Lung (tissue), 12 donors: ENCODE data around the gene TCEAL5. TPM values are rescaled to one million over a fixed set of nuclear protein-coding genes. Genes with fewer than 3 reads are reported as not detected.
"Not testable (repeated sequence)": the region's sequence is repeated elsewhere in the genome, so short reads cannot be mapped to it uniquely, and the experiment has no call there.

Experiments
- ATAC-seq: fragments of 200-7000 bp; cut with Tn5 transposase; one replicate; pipeline ENCODE4 v1.9.1; 2020; ENCODE audit warnings: moderate number of reproducible peaks; ENCODE audit not compliant: insufficient read depth, low FRiP score
- DNase-seq, 3 donors: peaks; one replicate each; pipeline ENCODE4 v3.0.0-alpha.2; 2013 to 2017
- H3K27ac ChIP-seq, 2 donors: one replicate each; pipeline ENCODE4 v1.5.1; 2013; ENCODE audit warnings: mild to moderate bottlenecking in 2 of 2, moderate library complexity in 2 of 2, control low read depth in 1 of 2, inconsistent platforms in 1 of 2, low read depth in 1 of 2, low read length in 1 of 2
- H3K27me3 ChIP-seq, 3 donors: one replicate each; pipeline ENCODE4 v1.5.1; 2013; ENCODE audit warnings: low read length in 2 of 3; ENCODE audit not compliant: control insufficient read depth in 3 of 3, insufficient read depth in 3 of 3
- H3K36me3 ChIP-seq, 4 donors: one replicate each; pipeline ENCODE4 v1.5.1; 2013; ENCODE audit warnings: low read length in 4 of 4, mild to moderate bottlenecking in 1 of 4, moderate library complexity in 1 of 4; ENCODE audit not compliant: control insufficient read depth in 4 of 4, insufficient read depth in 4 of 4
- H3K4me1 ChIP-seq, 5 donors: one replicate each; pipeline ENCODE4 v1.5.1; 2013; ENCODE audit warnings: low read length in 5 of 5, mild to moderate bottlenecking in 2 of 5, moderate library complexity in 1 of 5; ENCODE audit not compliant: control insufficient read depth in 5 of 5, insufficient read depth in 5 of 5
- H3K4me3 ChIP-seq: one replicate; pipeline ENCODE4 v1.5.1; 2013; ENCODE audit warnings: mild to moderate bottlenecking, control low read depth, moderate library complexity
- H3K9ac ChIP-seq, 2 donors: one replicate each; pipeline ENCODE4 v1.5.1; 2013; ENCODE audit warnings: low read length in 2 of 2, control low read depth in 1 of 2; ENCODE audit not compliant: insufficient read depth in 1 of 2
- H3K9me3 ChIP-seq, 4 donors: one replicate each; pipeline ENCODE4 v1.5.1; 2013; ENCODE audit warnings: low read length in 3 of 4, mild to moderate bottlenecking in 1 of 4, moderate library complexity in 1 of 4; ENCODE audit not compliant: control insufficient read depth in 4 of 4, insufficient read depth in 3 of 4
- WGBS, 2 donors: extraction: QIAGEN DNeasy Blood & Tissue Kit; methylation state at CpG; one replicate each; pipeline ENCODE4 v1.1.7; 2013; 5-methylcytosine and 5-hydroxymethylcytosine counted together
- polyA plus RNA-seq, 2 donors: library from polyadenylated mRNA; stranded (reverse); fragments of 200-250 nt; gene quantifications; one replicate each; pipeline ENCODE4 v1.2.1, GENCODE V29; 2013
- total RNA-seq, 2 donors: library from RNA; depleted of rRNA in 1 of 2; stranded (reverse); fragments of >200 nt in 1 of 2; gene quantifications; one replicate each; pipeline ENCODE4 v1.2.1, GENCODE V29; 2014 to 2021
- TF ChIP-seq, protein P1 (sequence below): IDR thresholded peaks from 2 replicates; pipeline ENCODE4 v1.5.1; 2012; ENCODE audit warnings: mild to moderate bottlenecking; ENCODE audit errors: control extremely low read depth, extremely low read depth
- donor health status: control.
- donor health status: control.
- donor health status: Bipolar disorder and iron deficiency.
- donor health status: healthy.
- donor health status: DM: yes; HTN: yes; CAD: no.

The TCEAL5 gene
- total and polyA plus RNA-seq, 4 donors, result 0.03 to 0.28 (median 0.12) TPM; not detected in 1

DNA sequence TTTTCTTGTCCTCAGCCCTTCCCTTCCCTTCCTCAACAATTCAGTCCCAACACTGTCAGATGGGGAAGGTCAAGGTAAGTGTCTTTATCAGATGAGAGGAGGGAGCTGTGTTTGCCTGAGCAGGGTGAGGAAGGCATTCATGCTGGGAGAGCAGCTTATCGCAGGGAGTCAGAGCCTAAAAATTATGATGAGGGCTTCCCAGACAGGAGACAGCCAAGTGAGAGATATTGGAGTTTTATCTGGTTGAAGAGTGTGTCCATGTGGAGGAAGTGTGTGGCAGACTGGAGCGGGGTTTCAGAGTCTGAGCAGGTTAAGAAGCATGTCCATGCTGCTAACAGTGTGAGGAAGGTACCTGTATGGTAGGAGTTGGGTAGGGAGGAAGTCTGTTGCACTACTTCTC lies 43.3 kb downstream of the TCEAL5 start:
- TF ChIP-seq, protein P1, sequence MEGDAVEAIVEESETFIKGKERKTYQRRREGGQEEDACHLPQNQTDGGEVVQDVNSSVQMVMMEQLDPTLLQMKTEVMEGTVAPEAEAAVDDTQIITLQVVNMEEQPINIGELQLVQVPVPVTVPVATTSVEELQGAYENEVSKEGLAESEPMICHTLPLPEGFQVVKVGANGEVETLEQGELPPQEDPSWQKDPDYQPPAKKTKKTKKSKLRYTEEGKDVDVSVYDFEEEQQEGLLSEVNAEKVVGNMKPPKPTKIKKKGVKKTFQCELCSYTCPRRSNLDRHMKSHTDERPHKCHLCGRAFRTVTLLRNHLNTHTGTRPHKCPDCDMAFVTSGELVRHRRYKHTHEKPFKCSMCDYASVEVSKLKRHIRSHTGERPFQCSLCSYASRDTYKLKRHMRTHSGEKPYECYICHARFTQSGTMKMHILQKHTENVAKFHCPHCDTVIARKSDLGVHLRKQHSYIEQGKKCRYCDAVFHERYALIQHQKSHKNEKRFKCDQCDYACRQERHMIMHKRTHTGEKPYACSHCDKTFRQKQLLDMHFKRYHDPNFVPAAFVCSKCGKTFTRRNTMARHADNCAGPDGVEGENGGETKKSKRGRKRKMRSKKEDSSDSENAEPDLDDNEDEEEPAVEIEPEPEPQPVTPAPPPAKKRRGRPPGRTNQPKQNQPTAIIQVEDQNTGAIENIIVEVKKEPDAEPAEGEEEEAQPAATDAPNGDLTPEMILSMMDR, result no peak
- no peak overlapping the region for H3K9ac ChIP-seq
- WGBS, 2 donors, result 59 to 94% methylated on average over 2 of the region's 2 CpGs
- no peaks in the 10 kb centered on the region for H3K9me3 ChIP-seq
- no peaks in the 10 kb centered on the region for H3K4me1 ChIP-seq
- DNase-seq (no peak), ATAC-seq (no peak)
- H3K27me3 ChIP-seq, result peaks cover 0 to 31% (median 8%) of the 10 kb centered on the region in 3 donors
- no peak overlapping the region for H3K27ac ChIP-seq
- no peak overlapping the region for H3K4me3 ChIP-seq
- no peaks in the 10 kb centered on the region for H3K36me3 ChIP-seq

DNA sequence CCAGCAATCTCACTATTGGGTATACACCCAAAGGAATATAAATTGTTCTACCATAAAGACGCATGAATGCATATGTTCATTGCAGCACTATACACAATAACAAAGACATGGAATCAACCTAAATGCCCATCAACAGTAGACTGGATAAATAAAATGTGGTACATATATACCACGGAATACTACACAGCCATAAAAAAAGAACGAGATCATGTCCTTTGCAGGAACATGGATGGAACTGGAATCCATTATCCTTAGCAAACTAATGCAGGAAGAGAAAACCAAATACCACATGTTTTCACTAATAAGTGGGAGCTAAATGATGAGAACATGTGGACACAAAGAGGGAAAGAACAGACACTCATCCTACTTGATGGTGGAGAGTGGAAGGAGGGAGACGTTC lies 50.6 kb downstream of the TCEAL5 start:
- peaks cover 2 to 37% (median 25%) of the 10 kb centered on the region in 3 donors for H3K27me3 ChIP-seq
- not testable (repeated sequence) for H3K27ac ChIP-seq, H3K9ac ChIP-seq, H3K36me3 ChIP-seq, DNase-seq, H3K4me1 ChIP-seq, H3K9me3 ChIP-seq, H3K4me3 ChIP-seq, ATAC-seq
- WGBS, 2 donors, result 86 to 94% methylated on average over 4 of the region's 4 CpGs

Other genes starting within 250 kb of the TCEAL5 start
- gene BEX1, start 212.6 kb downstream of the TCEAL5 start, total RNA-seq, result 1 to 10 TPM in 1 of 2 donors, under 1 TPM in 1; 0.89 to 2.1 TPM
- 1 to 10 TPM; 1.3 to 1.9 TPM for gene BEX1, start 212.6 kb downstream of the TCEAL5 start, polyA plus RNA-seq
- gene NXF3, start 183.6 kb downstream of the TCEAL5 start, total RNA-seq, result 1 to 10 TPM; 1.7 to 3.5 TPM
- 1 to 10 TPM; 1.6 to 3.9 TPM for gene NXF3, start 183.6 kb downstream of the TCEAL5 start, polyA plus RNA-seq
- gene BEX4, start 61.6 kb downstream of the TCEAL5 start, total RNA-seq, result 10 to 100 TPM; 30.0 to 49.4 TPM
- 10 to 100 TPM; 34.7 to 66.6 TPM for gene BEX4, start 61.6 kb downstream of the TCEAL5 start, polyA plus RNA-seq
- 10 to 100 TPM; 46.4 to 86.9 TPM for gene TCEAL8, start 21.6 kb downstream of the TCEAL5 start, total RNA-seq
- 10 to 100 TPM; 40.7 to 55.0 TPM for gene TCEAL8, start 21.6 kb downstream of the TCEAL5 start, polyA plus RNA-seq
- gene BEX2, start 34.2 kb upstream of the TCEAL5 start, total RNA-seq, result 10 to 100 TPM; 13.9 to 22.0 TPM
- gene BEX2, start 34.2 kb upstream of the TCEAL5 start, polyA plus RNA-seq, result 10 to 100 TPM; 23.2 to 52.5 TPM
- 10 to 100 TPM in 1 of 2 donors, 1 to 10 TPM in 1; 1.8 to 12.1 TPM for gene TCEAL7, start 53.5 kb upstream of the TCEAL5 start, total RNA-seq
- 1 to 10 TPM; 1.3 to 2.2 TPM for gene TCEAL7, start 53.5 kb upstream of the TCEAL5 start, polyA plus RNA-seq
- gene TCEAL9, start 79.8 kb upstream of the TCEAL5 start, total RNA-seq, result 10 to 100 TPM; 33.9 to 62.1 TPM
- 100 to 1,000 TPM in 1 of 2 donors, 10 to 100 TPM in 1; 81.1 to 110 TPM for gene TCEAL9, start 79.8 kb upstream of the TCEAL5 start, polyA plus RNA-seq
- 100 to 1,000 TPM in 1 of 2 donors, 10 to 100 TPM in 1; 97.6 to 145 TPM for gene BEX3, start 99.8 kb upstream of the TCEAL5 start, total RNA-seq
- 10 to 100 TPM; 79.7 to 95.2 TPM for gene BEX3, start 99.8 kb upstream of the TCEAL5 start, polyA plus RNA-seq
- gene RAB40A, start 242.7 kb upstream of the TCEAL5 start, total RNA-seq, result 1 to 10 TPM in 1 of 2 donors, under 1 TPM in 1; 0.37 to 1.1 TPM
- gene RAB40A, start 242.7 kb upstream of the TCEAL5 start, polyA plus RNA-seq, result under 1 TPM; 0.06 to 0.12 TPM